Activated CD8-positive, alpha-beta T cell treated with anti-CD3 and anti-CD28 coated beads for 36 hours (primary cell): ENCODE measurements around the gene CDKAL1. TPM values are rescaled to one million over a fixed set of nuclear protein-coding genes. Genes with fewer than 3 reads are reported as not detected.

ENCODE experiments used
- ATAC-seq: fragments of 200-7000 bp; cut with Tn5 transposase; one replicate; pipeline ENCODE4 v1.10.0; 2021; ENCODE audit warnings: mild to moderate bottlenecking, moderate library complexity
- CTCF ChIA-PET: fragments of 350-600 bp; sonication (Branson Sonifier 250); formaldehyde crosslinking; loops from one replicate; lab custom pipeline; 2021; ENCODE audit warnings: antibody characterized with exemption; lab: Charles Lee
- POLR2A ChIA-PET: fragments of 350-600 bp; sonication (Branson Sonifier 250); formaldehyde crosslinking; loops from one replicate; lab custom pipeline; 2021; ENCODE audit warnings: antibody characterized with exemption; lab: Charles Lee
- DNase-seq: peaks from one replicate; pipeline ENCODE4 v3.0.0-alpha.2; 2020
- H3K27ac Mint-ChIP-seq: one replicate; pipeline ENCODE4 v1.8.0; 2021; ENCODE audit warnings: mild to moderate bottlenecking, mixed read lengths
- H3K27me3 Mint-ChIP-seq: one replicate; pipeline ENCODE4 v1.8.0; 2021; ENCODE audit warnings: mixed read lengths
- H3K36me3 Mint-ChIP-seq: one replicate; pipeline ENCODE4 v1.8.0; 2021; ENCODE audit warnings: low read depth, mixed read lengths
- H3K4me1 Mint-ChIP-seq: one replicate; pipeline ENCODE4 v1.8.0; 2021; ENCODE audit warnings: low read depth, mixed read lengths
- H3K4me3 Mint-ChIP-seq: one replicate; pipeline ENCODE4 v1.8.0; 2021; ENCODE audit warnings: mild to moderate bottlenecking, moderate library complexity, mixed read lengths
- H3K9me3 Mint-ChIP-seq: one replicate; pipeline ENCODE4 v1.8.0; 2021; ENCODE audit warnings: mixed read lengths
- CTCF ChIP-seq: fragments of 200-600 bp; IDR thresholded peaks from one replicate; pipeline ENCODE4 v1.8.0; 2022; ENCODE audit warnings: antibody characterized with exemption, mild to moderate bottlenecking
- intact Hi-C: fragments of 100-400 bp; cut with micrococcal nuclease; formaldehyde crosslinking; loops from one replicate; pipeline ENCODE4 v1.10.0; 2022
- total RNA-seq, 2 experiments: library from RNA; stranded (reverse); gene quantifications; one replicate each; pipeline ENCODE4 v1.2.3, GENCODE V29; 2021

CDKAL1 gene
- total RNA-seq, 2 experiments from 2014 or later: 21.6 to 23.6 TPM

- no peak for TF ChIP-seq CTCF
- Mint-ChIP-seq H3K27ac (no peak overlapping the region), H3K9me3 (no peaks in the 10 kb centered on the region), H3K36me3 (peaks cover 6% of the 10 kb centered on the region), H3K27me3 (no peaks in the 10 kb centered on the region), H3K4me1 (no peaks in the 10 kb centered on the region), H3K4me3 (no peak overlapping the region)
- POLR2A ChIA-PET: no interaction called here
- DNase-seq: no peak
- intact Hi-C loops: no loop called here
- CTCF ChIA-PET: no interaction called here
- ATAC-seq: no peak
These were observed 575.3 kb downstream of the CDKAL1 start for GRCh38 chr6:21109391-21110178.

GRCh38 chr6:21110684-21111083 is 576.4 kb downstream of the CDKAL1 start:
- ATAC-seq: no peak
- no peaks in the 10 kb centered on the region for H3K4me1 Mint-ChIP-seq
- no peak overlapping the region for H3K27ac Mint-ChIP-seq
- no peaks in the 10 kb centered on the region for H3K9me3 Mint-ChIP-seq
- DNase-seq: no peak
- peaks cover 6% of the 10 kb centered on the region for H3K36me3 Mint-ChIP-seq
- H3K4me3 Mint-ChIP-seq: no peak overlapping the region
- intact Hi-C loops: no loop called here
- no peaks in the 10 kb centered on the region for H3K27me3 Mint-ChIP-seq
- CTCF ChIA-PET: no interaction called here
- TF ChIP-seq CTCF: no peak
- POLR2A ChIA-PET: no interaction called here

DNA sequence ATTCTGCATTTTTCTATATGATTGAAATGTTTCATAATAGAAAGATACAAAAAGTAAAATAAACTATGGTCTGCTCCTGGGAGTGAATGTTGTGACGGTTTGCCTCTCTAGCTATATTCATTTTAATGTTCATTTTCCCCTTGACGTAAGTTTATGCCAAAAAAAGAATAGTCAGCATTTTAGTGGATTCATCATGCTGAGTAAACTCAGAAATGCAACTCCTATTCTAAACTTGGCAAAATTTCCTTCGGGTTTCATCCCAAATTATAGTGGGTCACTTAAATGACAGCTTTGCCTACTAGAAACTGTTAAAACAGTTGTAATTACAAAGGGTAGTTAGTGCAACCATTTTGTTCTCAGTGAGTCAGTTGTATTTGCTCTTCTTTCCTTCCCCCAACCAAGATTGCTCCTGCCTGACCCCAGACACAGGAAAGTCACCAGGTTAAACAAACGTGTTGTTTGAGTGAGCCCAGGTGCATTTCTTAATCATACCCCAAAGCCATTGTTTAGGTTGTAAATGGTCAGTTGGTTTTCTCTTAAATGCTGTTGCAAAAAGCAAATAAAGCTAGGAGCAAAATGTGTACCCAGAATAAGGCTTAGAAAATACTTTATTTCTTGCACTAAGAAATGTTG is 577.0 kb downstream of the CDKAL1 start:
- Mint-ChIP-seq H3K4me1 (no peaks in the 10 kb centered on the region), H3K36me3 (peaks cover 6% of the 10 kb centered on the region), H3K4me3 (no peak overlapping the region), H3K27me3 (no peaks in the 10 kb centered on the region), H3K27ac (no peak overlapping the region), H3K9me3 (no peaks in the 10 kb centered on the region)
- CTCF ChIA-PET: no interaction called here
- no peak for TF ChIP-seq CTCF
- ATAC-seq: no peak
- DNase-seq: no peak
- intact Hi-C loops: no loop called here
- POLR2A ChIA-PET: no interaction called here

GRCh38 chr6:21115111-21115510 is 580.9 kb downstream of the CDKAL1 start:
- DNase-seq (no peak), ATAC-seq (no peak)
- H3K4me3 Mint-ChIP-seq: no peak overlapping the region
- no peaks in the 10 kb centered on the region for H3K36me3 Mint-ChIP-seq
- intact Hi-C loops: no loop called here
- TF ChIP-seq CTCF: no peak
- H3K27ac Mint-ChIP-seq: no peak overlapping the region
- H3K27me3 Mint-ChIP-seq: no peaks in the 10 kb centered on the region
- ChIA-PET POLR2A (no interaction called here), CTCF (no interaction called here)
- no peaks in the 10 kb centered on the region for H3K4me1 Mint-ChIP-seq
- no peaks in the 10 kb centered on the region for H3K9me3 Mint-ChIP-seq

DNA sequence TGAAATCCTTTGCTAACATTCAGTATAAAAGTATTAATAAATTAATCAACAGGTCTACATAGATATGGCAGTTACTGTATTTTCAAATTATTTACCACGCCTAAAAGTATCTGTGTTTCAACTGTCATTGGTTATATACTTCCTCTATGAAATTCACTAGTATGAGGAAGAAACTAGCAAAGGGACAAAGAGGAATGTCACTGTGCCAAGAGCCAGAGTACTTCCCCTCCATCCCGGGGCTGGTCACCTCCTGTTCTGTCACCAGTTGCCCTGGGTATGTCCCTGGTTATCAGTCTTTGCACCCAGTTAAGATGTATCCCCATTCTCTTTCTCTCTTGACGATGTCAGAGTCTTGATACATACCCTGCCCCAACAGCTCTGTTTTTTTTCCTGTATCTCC is 582.5 kb downstream of the CDKAL1 start:
- Mint-ChIP-seq H3K4me1 (no peaks in the 10 kb centered on the region), H3K36me3 (no peaks in the 10 kb centered on the region), H3K27me3 (no peaks in the 10 kb centered on the region), H3K27ac (no peak overlapping the region), H3K9me3 (no peaks in the 10 kb centered on the region), H3K4me3 (no peak overlapping the region)
- intact Hi-C loops: no loop called here
- ChIA-PET CTCF (no interaction called here), POLR2A (no interaction called here)
- TF ChIP-seq CTCF: no peak
- no peak for ATAC-seq
- no peak for DNase-seq
